ENCODE measurements around the gene SLC9A8.

Gene SLC9A8

GRCh38 chr20:49813305-49813974 lies 812 bp downstream of the SLC9A8 start:
- no peak for DNase-seq (ENCODE audit: low read depth)

- no peak for DNase-seq (ENCODE audit: low read depth)
Measured at GRCh38 chr20:49814057-49814694, 1.5 kb downstream of the SLC9A8 start.

- DNase-seq (ENCODE audit: low read depth): no peak
Measured at GRCh38 chr20:49818816-49819215, 6.2 kb downstream of the SLC9A8 start.

- no peak for DNase-seq (ENCODE audit: low read depth)
Measured at GRCh38 chr20:49819702-49820101, 7.1 kb downstream of the SLC9A8 start.

- DNase-seq (ENCODE audit: low read depth): no peak
Measured at GRCh38 chr20:49821381-49821780, 8.8 kb downstream of the SLC9A8 start.

GRCh38 chr20:49821870-49822331 lies 9.3 kb downstream of the SLC9A8 start:
- DNase-seq (ENCODE audit: low read depth): no peak

GRCh38 chr20:49823152-49823847 lies 10.7 kb downstream of the SLC9A8 start:
- DNase-seq (ENCODE audit: low read depth): no peak

- DNase-seq (ENCODE audit: low read depth): no peak
Measured at GRCh38 chr20:49824206-49824605, 11.6 kb downstream of the SLC9A8 start.

GRCh38 chr20:49825521-49826033 lies 12.9 kb downstream of the SLC9A8 start:
- DNase-seq (ENCODE audit: low read depth): no peak

GRCh38 chr20:49831022-49831769 lies 18.6 kb downstream of the SLC9A8 start:
- DNase-seq (ENCODE audit: low read depth): no peak

GRCh38 chr20:49831770-49832631 lies 19.4 kb downstream of the SLC9A8 start:
- DNase-seq (ENCODE audit: low read depth): no peak

- DNase-seq (ENCODE audit: low read depth): no peak
Measured at GRCh38 chr20:49832632-49833327, 20.2 kb downstream of the SLC9A8 start.

GRCh38 chr20:49833483-49833882 lies 20.9 kb downstream of the SLC9A8 start:
- no peak for DNase-seq (ENCODE audit: low read depth)

GRCh38 chr20:49835031-49835430 lies 22.4 kb downstream of the SLC9A8 start:
- no peak for DNase-seq (ENCODE audit: low read depth)

- DNase-seq (ENCODE audit: low read depth): no peak
Measured at GRCh38 chr20:49838546-49838945, 25.9 kb downstream of the SLC9A8 start.

- no peak for DNase-seq (ENCODE audit: low read depth)
Measured at GRCh38 chr20:49843139-49843538, 30.5 kb downstream of the SLC9A8 start.

- no peak for DNase-seq (ENCODE audit: low read depth)
Measured at GRCh38 chr20:49843770-49844380, 31.2 kb downstream of the SLC9A8 start.

GRCh38 chr20:49845060-49845459 lies 32.4 kb downstream of the SLC9A8 start:
- DNase-seq (ENCODE audit: low read depth): no peak

GRCh38 chr20:49846206-49846807 lies 33.7 kb downstream of the SLC9A8 start:
- DNase-seq (ENCODE audit: low read depth): no peak

Data from stimulated activated CD8-positive, alpha-beta memory T cell treated with anti-CD3 and anti-CD28 coated beads, Interleukin-15, amount 100 ng/mL, for 24 hours (primary cell).